Measurements from ENCODE around the gene PRRC2B. TPM values are rescaled to one million over a fixed set of nuclear protein-coding genes. Genes with fewer than 3 reads are reported as not detected.

Gene PRRC2B
- total and polyA plus RNA-seq, 2 experiments from 2014 or later = 48.2 to 118 TPM

- H2AFZ ChIP-seq = no peak overlapping the region
- TF ChIP-seq EZH2 (IDR thresholded peaks at IDR 0.05; ENCODE audit: borderline replicate concordance) (no peak), EZH2phosphoT487 (IDR thresholded peaks at IDR 0.05; ENCODE audit: low read depth, severe bottlenecking, unreplicated experiment) (no peak), CTCF (IDR thresholded peaks at IDR 0.05; ENCODE audit: poor library complexity) (no peak)
- H4K20me1 ChIP-seq (ENCODE audit: insufficient read depth, poor library complexity, severe bottlenecking) = peaks cover 13% of the 10 kb centered on the region
- no peaks in the 10 kb centered on the region for H3K9me2 ChIP-seq (replicated peaks; ENCODE audit: insufficient read depth)
- H3K4me3 ChIP-seq = no peak overlapping the region
- H3K27me3 ChIP-seq = no peaks in the 10 kb centered on the region
- no peak overlapping the region for H3K4me2 ChIP-seq
- no peak overlapping the region for H3K27ac ChIP-seq
- no peaks in the 10 kb centered on the region for H3K9me3 ChIP-seq (ENCODE audit: low read depth)
- DNase-seq (ENCODE audit: low spot score) = peak; percentile 32
- peaks cover 8% of the 10 kb centered on the region for H3K79me2 ChIP-seq
- no peaks in the 10 kb centered on the region for H3K4me1 ChIP-seq (ENCODE audit: insufficient read depth)
- no peaks in the 10 kb centered on the region for H3K36me3 ChIP-seq (replicated peaks; ENCODE audit: insufficient read depth, low read depth)
- WGBS (ENCODE audit: low lambda C conversion rate, missing lambda C conversion rate) = 76% methylated on average over 6 of the region's 6 CpGs
These were observed 98.2 kb downstream of the PRRC2B start for GRCh38 chr9:131492070-131492469.

- no peak for TF ChIP-seq EZH2 (IDR thresholded peaks at IDR 0.05; ENCODE audit: borderline replicate concordance)
- TF ChIP-seq CTCF (IDR thresholded peaks at IDR 0.05; ENCODE audit: poor library complexity) = no peak
- TF ChIP-seq EZH2phosphoT487 (IDR thresholded peaks at IDR 0.05; ENCODE audit: low read depth, severe bottlenecking, unreplicated experiment) = no peak
- H4K20me1 ChIP-seq (ENCODE audit: insufficient read depth, poor library complexity, severe bottlenecking) = peaks cover 5% of the 10 kb centered on the region
- H3K4me2 ChIP-seq = no peak overlapping the region
- H3K36me3 ChIP-seq (replicated peaks; ENCODE audit: insufficient read depth, low read depth) = no peaks in the 10 kb centered on the region
- no peaks in the 10 kb centered on the region for H3K9me3 ChIP-seq (ENCODE audit: low read depth)
- peaks cover 8% of the 10 kb centered on the region for H3K79me2 ChIP-seq
- no peak overlapping the region for H3K27ac ChIP-seq
- DNase-seq (ENCODE audit: low spot score) = no peak
- H3K4me3 ChIP-seq = no peak overlapping the region
- H3K9me2 ChIP-seq (replicated peaks; ENCODE audit: insufficient read depth) = no peaks in the 10 kb centered on the region
- WGBS (ENCODE audit: low lambda C conversion rate, missing lambda C conversion rate) = 96% methylated on average over 22 of the region's 22 CpGs
- no peaks in the 10 kb centered on the region for H3K27me3 ChIP-seq
- H3K4me1 ChIP-seq (ENCODE audit: insufficient read depth) = no peaks in the 10 kb centered on the region
- no peak overlapping the region for H2AFZ ChIP-seq
These were observed 100.5 kb downstream of the PRRC2B start for GRCh38 chr9:131494296-131494870.

GRCh38 chr9:131495785-131496184, 101.9 kb downstream of the PRRC2B start:
- Histone ChIP-seq H3K9me3 (ENCODE audit: low read depth) (no peaks in the 10 kb centered on the region), H3K4me1 (ENCODE audit: insufficient read depth) (no peaks in the 10 kb centered on the region), H3K4me3 (no peak overlapping the region), H4K20me1 (ENCODE audit: insufficient read depth, poor library complexity, severe bottlenecking) (no peaks in the 10 kb centered on the region), H3K36me3 (replicated peaks; ENCODE audit: insufficient read depth, low read depth) (no peaks in the 10 kb centered on the region), H3K4me2 (no peak overlapping the region), H3K79me2 (peaks cover 8% of the 10 kb centered on the region), H3K27ac (no peak overlapping the region), H3K9me2 (replicated peaks; ENCODE audit: insufficient read depth) (no peaks in the 10 kb centered on the region), H3K27me3 (no peaks in the 10 kb centered on the region), H2AFZ (no peak overlapping the region)
- no peak for TF ChIP-seq CTCF (IDR thresholded peaks at IDR 0.05; ENCODE audit: poor library complexity)
- DNase-seq (ENCODE audit: low spot score) = no peak
- WGBS (ENCODE audit: low lambda C conversion rate, missing lambda C conversion rate) = 96% methylated on average over 22 of the region's 22 CpGs
